NK-92 treated with Interleukin-12 subunit alpha and Interleukin-12 subunit beta, amount 100 ng/mL, for 24 hours (cell line): Measurements from ENCODE around the gene CCDC3.

Experiments
- DNase-seq: peaks from one replicate; lab custom pipeline; 2025; lab: John Stamatoyannopoulos, UW

CCDC3 gene

DNA sequence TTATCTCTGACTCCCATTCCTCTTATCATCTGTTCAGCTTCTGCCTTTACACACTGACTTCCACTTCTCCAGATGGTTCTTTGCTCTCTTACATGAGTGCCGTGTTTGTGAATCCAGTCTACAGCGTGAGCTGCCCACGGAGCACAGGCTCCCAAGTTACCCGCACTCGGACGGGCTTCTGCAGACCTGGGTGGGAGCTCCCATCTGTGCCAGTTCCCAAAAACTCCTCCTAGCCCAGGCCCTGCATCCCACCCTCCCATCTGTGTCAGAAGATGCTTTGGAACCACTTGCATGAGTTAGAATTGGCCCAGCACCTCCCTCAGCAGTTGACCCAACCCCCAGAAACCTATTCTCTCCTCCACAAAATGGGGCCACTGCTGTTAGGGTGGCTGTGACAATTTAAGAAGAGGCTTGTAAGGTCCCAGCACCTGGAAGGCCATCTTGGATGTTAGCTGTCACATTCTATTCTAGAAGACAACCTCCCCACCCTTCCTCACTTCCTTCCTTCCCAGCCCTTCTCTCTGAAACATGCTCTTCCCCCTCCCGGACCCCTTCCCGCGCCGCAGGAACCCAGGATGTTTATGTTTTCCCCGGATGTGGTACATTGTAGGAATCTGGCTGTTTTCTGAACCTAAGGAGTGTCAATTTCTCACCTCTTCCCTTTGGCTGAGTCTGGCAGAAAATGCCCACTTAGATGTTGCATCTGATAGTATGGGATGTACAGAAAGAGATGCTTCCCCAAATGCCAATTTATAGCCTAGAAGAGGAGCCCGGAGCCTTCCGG is 79.2 kb downstream of the CCDC3 start:
- no peak for DNase-seq

DNA sequence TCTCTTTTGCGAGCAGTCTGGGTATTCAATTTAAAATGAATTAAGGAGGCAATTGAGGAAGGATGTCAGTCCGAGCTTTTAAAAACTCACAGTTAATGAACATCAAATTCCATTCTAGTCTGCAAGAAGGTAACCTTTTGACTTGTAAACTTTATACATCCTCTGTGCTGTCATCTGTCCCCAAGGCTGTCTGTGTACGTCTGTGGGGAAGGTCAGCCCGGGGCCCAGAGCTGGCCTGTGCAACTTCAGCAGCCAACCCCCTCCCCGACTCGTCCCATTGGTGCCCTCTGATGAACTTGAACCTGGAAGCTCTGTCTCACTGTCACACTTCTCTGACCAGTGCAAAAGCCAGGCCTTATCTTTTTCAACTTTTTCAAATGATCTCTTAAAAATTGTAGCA is 80.3 kb downstream of the CCDC3 start:
- DNase-seq, result no peak

- no peak for DNase-seq
Measured at GRCh38 chr10:12919574-12919973, 81.9 kb downstream of the CCDC3 start.

GRCh38 chr10:12916587-12916986 is 84.9 kb downstream of the CCDC3 start:
- DNase-seq, result no peak

DNA sequence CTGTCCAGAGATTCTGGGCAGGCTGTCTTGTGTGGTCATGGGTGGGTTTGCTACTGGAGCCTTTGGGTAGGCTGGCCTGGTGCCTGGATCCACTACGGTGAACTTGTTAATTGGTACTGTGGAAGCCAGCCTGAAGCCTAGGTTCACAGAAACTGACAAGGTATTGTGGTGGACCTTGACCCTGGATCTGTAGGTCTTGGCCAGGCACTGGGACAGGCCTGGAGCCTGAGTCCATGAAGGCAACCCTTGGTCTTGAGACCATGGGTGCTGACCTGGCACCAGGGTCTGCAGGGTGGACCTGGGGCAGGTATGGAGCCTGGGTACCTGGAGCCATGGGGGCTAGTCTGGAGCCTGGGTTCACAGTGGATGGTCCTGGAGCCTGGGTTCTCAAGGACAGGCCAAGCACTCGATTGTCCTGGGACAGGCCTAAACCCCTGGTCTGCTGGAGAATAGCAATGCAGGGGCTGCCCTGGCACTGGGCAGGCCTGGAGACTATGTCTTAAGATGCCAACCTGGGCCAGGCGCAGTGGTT is 85.8 kb downstream of the CCDC3 start:
- no peak for DNase-seq

DNA sequence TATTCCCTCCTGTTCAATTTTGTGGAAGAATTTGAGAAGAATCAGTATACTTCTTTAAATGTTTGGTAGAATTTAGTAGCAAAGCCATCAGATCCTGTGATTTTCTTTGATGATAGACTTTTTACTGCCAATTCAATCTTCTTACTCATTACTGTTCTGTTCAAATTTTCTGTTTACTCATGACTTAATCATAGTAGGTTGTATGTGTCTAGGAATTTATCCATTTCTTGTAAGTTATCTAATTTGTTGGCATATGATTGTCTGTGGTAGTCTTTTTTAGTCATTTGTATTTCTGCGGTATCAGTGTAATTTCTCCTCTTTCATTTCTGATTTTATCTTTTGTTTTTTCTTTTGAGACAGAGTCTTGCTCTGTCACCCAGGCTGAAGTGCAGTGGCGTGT is 87.4 kb downstream of the CCDC3 start:
- DNase-seq, result no peak

GRCh38 chr10:12911795-12912194 is 89.7 kb downstream of the CCDC3 start:
- DNase-seq, result no peak

DNA sequence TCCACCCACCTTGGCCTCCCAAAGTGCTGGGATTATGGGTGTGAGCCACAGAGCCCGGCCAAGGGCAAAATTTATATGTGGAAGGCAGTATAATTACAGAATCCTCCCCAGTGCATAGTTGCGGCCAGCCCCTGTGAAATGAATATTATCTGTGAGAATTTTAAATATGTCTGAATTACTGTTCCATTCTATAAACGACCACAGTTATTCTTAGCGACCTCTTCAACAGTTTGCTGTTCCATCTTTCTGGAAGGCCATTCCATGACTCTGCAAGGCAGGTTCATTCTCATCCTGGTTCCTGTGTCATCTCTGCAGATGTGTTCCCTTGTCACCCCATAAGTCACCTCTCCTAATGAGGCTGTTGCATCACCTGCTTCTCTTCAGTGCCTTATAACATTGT is 90.7 kb downstream of the CCDC3 start:
- no peak for DNase-seq

DNA sequence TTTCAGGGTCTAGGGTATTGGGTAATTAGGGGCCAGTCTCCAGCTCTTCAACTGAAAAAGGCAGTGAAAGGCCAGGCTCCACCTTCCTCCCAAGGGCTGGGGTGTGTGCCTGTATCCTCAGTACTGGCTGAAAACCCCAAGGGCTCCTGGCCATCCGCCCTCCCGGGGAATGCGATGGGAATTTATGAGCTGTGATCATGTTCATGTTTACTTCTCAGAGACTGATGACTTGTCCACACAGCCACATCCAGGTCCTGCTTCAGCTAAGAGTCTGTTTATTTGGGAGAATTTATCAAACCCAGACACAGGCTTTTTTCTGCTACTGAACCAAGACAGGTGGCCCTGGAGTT is 91.7 kb downstream of the CCDC3 start:
- no peak for DNase-seq

DNA sequence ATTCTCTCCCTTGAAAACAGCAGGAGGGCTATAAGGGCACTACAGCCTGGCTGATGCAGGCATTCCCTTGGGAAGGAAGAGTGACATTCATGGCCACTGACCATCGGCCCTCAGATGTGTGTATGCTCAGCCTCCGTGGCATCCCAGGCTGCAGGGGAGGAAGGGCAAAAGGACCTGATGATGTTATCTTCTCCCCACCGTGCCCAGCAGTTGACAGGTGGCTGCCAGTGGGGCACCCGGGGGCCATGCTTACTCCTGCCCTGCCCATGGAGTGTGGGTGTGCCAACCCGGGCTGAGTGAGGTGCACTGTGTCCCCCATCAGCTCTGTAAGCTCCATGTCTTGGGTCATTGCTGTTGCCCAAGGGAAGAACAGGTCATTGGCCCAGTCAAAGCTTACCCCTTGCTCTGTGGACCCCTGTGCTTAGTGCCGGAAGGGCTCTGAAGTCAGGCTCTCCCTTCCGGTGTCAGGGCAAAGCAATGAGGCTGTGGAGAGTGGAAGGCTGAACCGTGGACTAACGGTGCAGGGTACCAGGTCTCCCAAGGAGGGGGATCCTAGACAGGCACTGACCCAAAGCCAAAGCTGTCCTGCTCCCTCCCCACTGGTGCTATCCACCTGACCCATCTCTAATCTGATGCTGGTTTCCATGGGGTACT is 92.2 kb downstream of the CCDC3 start:
- no peak for DNase-seq

DNA sequence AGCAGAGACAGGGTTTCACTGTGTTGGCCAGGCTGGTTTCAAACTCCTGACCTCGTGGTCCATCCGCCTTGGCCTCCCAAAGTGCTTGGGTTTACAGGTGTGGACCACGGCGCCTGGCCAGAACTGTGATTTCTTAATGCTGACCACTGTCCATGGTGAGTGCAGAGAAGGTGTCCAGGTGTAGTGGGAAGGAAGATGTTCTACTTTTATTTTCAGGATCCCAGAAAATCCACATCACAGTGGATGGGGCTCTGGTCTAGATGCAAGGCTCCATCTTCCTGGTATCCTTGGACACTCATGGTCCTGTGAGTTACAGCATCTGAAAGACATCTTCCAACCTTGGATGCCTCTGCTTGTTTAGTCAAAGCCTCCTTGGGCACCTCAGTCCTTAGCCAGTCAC is 92.7 kb downstream of the CCDC3 start:
- no peak for DNase-seq

- no peak for DNase-seq
Measured at GRCh38 chr10:12907656-12908055, 93.9 kb downstream of the CCDC3 start.

GRCh38 chr10:12906051-12906541 is 95.4 kb downstream of the CCDC3 start:
- no peak for DNase-seq

GRCh38 chr10:12905067-12905466 is 96.4 kb downstream of the CCDC3 start:
- DNase-seq, result no peak

GRCh38 chr10:12902851-12903358 is 98.6 kb downstream of the CCDC3 start:
- DNase-seq, result no peak

DNA sequence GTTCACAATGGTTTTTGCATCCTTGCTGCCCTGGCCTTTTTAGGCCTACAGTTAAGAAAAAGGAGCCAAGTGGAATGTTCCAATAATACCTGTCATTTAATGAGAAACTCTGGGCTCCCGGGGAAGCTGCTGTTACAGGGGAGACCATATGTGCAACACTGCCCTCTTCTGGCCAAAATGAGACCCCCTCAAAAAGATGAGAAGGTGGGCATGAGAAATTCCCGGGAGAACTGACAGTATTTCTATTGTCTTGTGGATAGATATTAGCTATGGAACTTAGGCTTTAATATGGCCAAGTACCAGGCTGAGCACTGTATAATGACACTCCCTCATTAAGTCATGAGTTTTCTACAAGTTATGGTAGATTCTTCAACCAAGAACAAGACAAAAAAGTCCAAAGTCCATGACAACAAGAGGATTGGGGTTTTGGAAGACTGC is 99.4 kb downstream of the CCDC3 start:
- no peak for DNase-seq

DNA sequence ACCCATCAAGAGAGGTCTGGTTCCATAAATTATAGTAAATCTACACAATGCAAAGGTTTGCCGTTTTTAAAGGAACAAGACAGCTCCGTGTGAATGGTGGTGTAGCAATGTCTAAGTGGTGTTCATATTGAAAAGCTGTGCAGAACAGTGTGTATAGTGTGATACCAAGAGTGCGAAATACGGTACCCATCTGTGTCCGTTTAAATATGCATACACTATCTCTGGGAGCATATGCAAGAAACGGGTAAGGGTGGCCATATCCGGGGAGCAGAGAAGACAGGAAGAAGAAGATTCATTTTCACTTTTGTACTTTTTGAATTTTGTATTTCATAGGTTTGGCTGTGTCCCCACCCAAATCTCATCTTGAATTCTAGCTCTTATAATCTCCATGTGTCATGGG is 102.0 kb downstream of the CCDC3 start:
- no peak for DNase-seq

DNA sequence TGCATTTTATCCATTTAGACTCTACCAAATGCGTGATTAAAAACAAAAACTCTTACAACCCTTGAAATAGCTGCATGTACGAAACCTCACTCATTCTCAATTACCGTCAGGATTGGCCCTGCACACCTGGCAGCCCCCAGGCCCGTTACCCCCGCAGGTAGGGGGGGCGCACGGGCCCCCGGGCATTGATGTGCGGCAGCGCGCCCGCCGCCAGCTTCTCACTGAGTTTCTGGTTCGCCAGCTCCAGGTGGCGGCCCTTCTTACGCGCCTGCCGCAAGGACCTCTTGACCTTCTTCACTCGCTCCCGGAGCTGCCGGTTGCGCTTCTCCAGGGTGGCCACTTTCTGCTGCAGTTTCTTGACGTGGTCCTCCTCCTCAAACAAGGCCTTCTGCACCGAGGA is 103.2 kb downstream of the CCDC3 start:
- no peak for DNase-seq

- DNase-seq, result no peak
Measured at GRCh38 chr10:12897278-12897677, 104.2 kb downstream of the CCDC3 start.

- DNase-seq, result no peak
Measured at GRCh38 chr10:12896251-12896650, 105.3 kb downstream of the CCDC3 start.

GRCh38 chr10:12892924-12893323 is 108.6 kb downstream of the CCDC3 start:
- no peak for DNase-seq

- DNase-seq, result no peak
Measured at GRCh38 chr10:12890958-12891357, 110.6 kb downstream of the CCDC3 start.

GRCh38 chr10:12888470-12888869 is 113.0 kb downstream of the CCDC3 start:
- no peak for DNase-seq
